ENCODE data around the gene CA10.

CA10 gene

GRCh38 chr17:52048137-52048898 lies 110.2 kb downstream of the CA10 start:
- no peak for DNase-seq (ENCODE audit: low read depth in 2 of 2)

GRCh38 chr17:52047086-52047485 lies 111.4 kb downstream of the CA10 start:
- DNase-seq (ENCODE audit: low read depth in 2 of 2), result no peak

GRCh38 chr17:52041123-52041617 lies 117.3 kb downstream of the CA10 start:
- DNase-seq (ENCODE audit: low read depth in 2 of 2), result no peak

- no peak for DNase-seq (ENCODE audit: low read depth in 2 of 2)
These were observed 122.1 kb downstream of the CA10 start for GRCh38 chr17:52036416-52036815.

- DNase-seq (ENCODE audit: low read depth in 2 of 2), result no peak
These were observed 123.1 kb downstream of the CA10 start for GRCh38 chr17:52035336-52035915.

- no peak for DNase-seq (ENCODE audit: low read depth in 2 of 2)
These were observed 126.1 kb downstream of the CA10 start for GRCh38 chr17:52032454-52032853.

GRCh38 chr17:52030052-52030451 lies 128.5 kb downstream of the CA10 start:
- no peak for DNase-seq (ENCODE audit: low read depth in 2 of 2)

GRCh38 chr17:52027620-52028295 lies 130.8 kb downstream of the CA10 start:
- no peak for DNase-seq (ENCODE audit: low read depth in 2 of 2)

GRCh38 chr17:52027081-52027480 lies 131.4 kb downstream of the CA10 start:
- no peak for DNase-seq (ENCODE audit: low read depth in 2 of 2)

GRCh38 chr17:52026075-52026474 lies 132.4 kb downstream of the CA10 start:
- no peak for DNase-seq (ENCODE audit: low read depth in 2 of 2)

GRCh38 chr17:52025236-52025635 lies 133.3 kb downstream of the CA10 start:
- DNase-seq (ENCODE audit: low read depth in 2 of 2), result no peak

GRCh38 chr17:52024300-52024870 lies 134.1 kb downstream of the CA10 start:
- no peak for DNase-seq (ENCODE audit: low read depth in 2 of 2)

- no peak for DNase-seq (ENCODE audit: low read depth in 2 of 2)
These were observed 147.4 kb downstream of the CA10 start for GRCh38 chr17:52011064-52011463.

- DNase-seq (ENCODE audit: low read depth in 2 of 2), result no peak
These were observed 158.9 kb downstream of the CA10 start for GRCh38 chr17:51999654-52000053.

GRCh38 chr17:51997723-51998122 lies 160.8 kb downstream of the CA10 start:
- DNase-seq (ENCODE audit: low read depth in 2 of 2), result no peak

GRCh38 chr17:51995797-51996403 lies 162.6 kb downstream of the CA10 start:
- no peak for DNase-seq (ENCODE audit: low read depth in 2 of 2)

GRCh38 chr17:51992864-51993416 lies 165.6 kb downstream of the CA10 start:
- DNase-seq (ENCODE audit: low read depth in 2 of 2), result no peak

GRCh38 chr17:51971121-51971520 lies 187.4 kb downstream of the CA10 start:
- DNase-seq (ENCODE audit: low read depth in 2 of 2), result no peak

GRCh38 chr17:51961689-51962088 lies 196.8 kb downstream of the CA10 start:
- DNase-seq (ENCODE audit: low read depth in 2 of 2), result no peak

- no peak for DNase-seq (ENCODE audit: low read depth in 2 of 2)
These were observed 200.7 kb downstream of the CA10 start for GRCh38 chr17:51957786-51958185.

GRCh38 chr17:51955245-51955644 lies 203.3 kb downstream of the CA10 start:
- DNase-seq (ENCODE audit: low read depth in 2 of 2), result no peak

Measured in stimulated activated CD4-positive, alpha-beta T cell treated with anti-CD3 and anti-CD28 coated beads, Interleukin-1b, Interleukin-23, amount 100 ng/mL, for 1 hour (primary cell).